ENCODE data around the gene A3GALT2.
A peak's percentile ranks its signal among the peaks of the same experiment; 100 is the strongest.

Gene A3GALT2

GRCh38 chr1:33332357-33332789 lies 11.5 kb upstream of the A3GALT2 start:
- no peak for DNase-seq (ENCODE audit: low spot score)

GRCh38 chr1:33331444-33332356 lies 10.8 kb upstream of the A3GALT2 start:
- no peak for DNase-seq (ENCODE audit: low spot score)

GRCh38 chr1:33330906-33331305 lies 10.0 kb upstream of the A3GALT2 start:
- no peak for DNase-seq (ENCODE audit: low spot score)

GRCh38 chr1:33330361-33330890 lies 9.5 kb upstream of the A3GALT2 start:
- DNase-seq (ENCODE audit: low spot score): no peak

GRCh38 chr1:33329600-33330305 lies 8.9 kb upstream of the A3GALT2 start:
- no peak for DNase-seq (ENCODE audit: low spot score)

- DNase-seq (ENCODE audit: low spot score): no peak
Observed at GRCh38 chr1:33328817-33329216, 7.9 kb upstream of the A3GALT2 start.

- DNase-seq (ENCODE audit: low spot score): peak; percentile 95
Observed at GRCh38 chr1:33327587-33328325, 6.9 kb upstream of the A3GALT2 start.

GRCh38 chr1:33326785-33327184 lies 5.9 kb upstream of the A3GALT2 start:
- DNase-seq (ENCODE audit: low spot score): no peak

GRCh38 chr1:33324677-33325575 lies 4.0 kb upstream of the A3GALT2 start:
- DNase-seq (ENCODE audit: low spot score): no peak

- DNase-seq (ENCODE audit: low spot score): no peak
Observed at GRCh38 chr1:33323663-33324477, 3.0 kb upstream of the A3GALT2 start.

- DNase-seq (ENCODE audit: low spot score): no peak
Observed at GRCh38 chr1:33322870-33323585, 2.1 kb upstream of the A3GALT2 start.

- DNase-seq (ENCODE audit: low spot score): no peak
Observed at GRCh38 chr1:33322109-33322508, 1.2 kb upstream of the A3GALT2 start.

GRCh38 chr1:33321178-33321577 lies 280 bp upstream of the A3GALT2 start:
- DNase-seq (ENCODE audit: low spot score): no peak

- DNase-seq (ENCODE audit: low spot score): no peak
Observed at GRCh38 chr1:33319949-33320618, 814 bp downstream of the A3GALT2 start.

GRCh38 chr1:33319186-33319948 lies 1.5 kb downstream of the A3GALT2 start:
- DNase-seq (ENCODE audit: low spot score): no peak

GRCh38 chr1:33317946-33318345 lies 3.0 kb downstream of the A3GALT2 start:
- DNase-seq (ENCODE audit: low spot score): no peak

GRCh38 chr1:33317354-33317753 lies 3.5 kb downstream of the A3GALT2 start:
- peak; percentile 36 for DNase-seq (ENCODE audit: low spot score)

GRCh38 chr1:33316601-33317000 lies 4.3 kb downstream of the A3GALT2 start:
- DNase-seq (ENCODE audit: low spot score): no peak

All from AG08395 (cell line).